GM19351 (cell line): ENCODE results near the gene PSPN.

Experiments
- ATAC-seq: cut with Tn5 transposase; IDR thresholded peaks from one replicate; pipeline ENCODE4 v1.9.1; 2021; ENCODE audit warnings: mild to moderate bottlenecking, moderate library complexity; ENCODE audit not compliant: unreplicated experiment

The PSPN gene

GRCh38 chr19:6333439-6333838 lies 42.3 kb downstream of the PSPN start, which contains the start of gene ACER1:
TSS of gene ACER1 (minus strand) at chr19:6333612. CDS start at chr19:6333551, 61 bp downstream.
- ATAC-seq: no peak

GRCh38 chr19:6326815-6327214 lies 48.9 kb downstream of the PSPN start:
- no peak for ATAC-seq

DNA sequence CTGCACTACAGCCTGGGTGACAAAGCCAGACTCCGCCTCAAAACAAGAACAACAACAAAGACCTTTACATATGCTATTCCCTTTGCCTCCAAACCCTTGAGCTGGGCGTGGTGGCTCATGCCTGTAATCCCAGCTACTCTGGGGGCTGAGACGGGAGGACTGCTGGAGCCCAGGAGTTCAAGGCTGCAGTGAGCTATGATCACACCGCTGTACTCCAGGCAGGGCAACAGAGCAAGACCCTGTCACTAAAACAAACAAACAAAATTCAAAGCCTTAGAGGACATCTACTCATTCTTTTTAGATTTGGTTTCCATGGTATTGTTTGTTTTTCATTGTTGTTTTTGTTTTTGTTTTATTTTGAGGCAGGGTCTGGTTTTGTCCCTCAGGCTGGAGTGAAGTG lies 50.1 kb downstream of the PSPN start:
- no peak for ATAC-seq
